ENCODE results near the gene ELMO2. TPM values are rescaled to one million over a fixed set of nuclear protein-coding genes. Genes with fewer than 3 reads are reported as not detected.

The ELMO2 gene
- total RNA-seq = 100 to 1,000 TPM in 1 of 2 donors, 10 to 100 TPM in 1; 47.7 to 117 TPM

GRCh38 chr20:46406200-46406985, at the start of gene ELMO2:
Gene ELMO2, minus strand, starts transcription at chr20:46406615. Its CDS starts 12,133 bp downstream, at chr20:46394482.
- under 1% methylated on average over 60 of the region's 60 CpGs for WGBS
- H3K36me3 ChIP-seq = no peaks in the 10 kb centered on the region
- intact Hi-C loops (cut with DNase I) = no loop called here
- H3K4me1 ChIP-seq (replicated peaks) = peaks cover 21% of the 10 kb centered on the region
- no peaks in the 10 kb centered on the region for H3K9me3 ChIP-seq
- TF ChIP-seq POLR2AphosphoS5 (IDR thresholded peaks at IDR 0.05) (peak; percentile 93), CTCF (IDR thresholded peaks at IDR 0.05) (peak in 3 of 4 experiments; percentile 22 to 65 (median 53)), POLR2A (IDR thresholded peaks at IDR 0.05) (peak; percentile 69)
- H3K27me3 ChIP-seq (replicated peaks; ENCODE audit: insufficient read depth) = no peaks in the 10 kb centered on the region
- H3K27ac ChIP-seq = peak within 1 kb of the TSS; percentile 98
- DNase-seq (ENCODE audit: low spot score) = peak; percentile 99
- H3K4me3 ChIP-seq = peak within 1 kb of the TSS; percentile 87 to 95

GRCh38 chr20:46455729-46456128, 49.3 kb upstream of the ELMO2 start:
- 88% methylated on average over 2 of the region's 2 CpGs for WGBS
- intact Hi-C loops (cut with DNase I) = no loop called here

GRCh38 chr20:46446851-46447250, 40.4 kb upstream of the ELMO2 start:
- no peaks in the 10 kb centered on the region for H3K36me3 ChIP-seq
- TF ChIP-seq CTCF (IDR thresholded peaks at IDR 0.05) (no peak), POLR2A (IDR thresholded peaks at IDR 0.05) (no peak), POLR2AphosphoS5 (IDR thresholded peaks at IDR 0.05) (no peak)
- intact Hi-C loops (cut with DNase I) = no loop called here
- no peak for DNase-seq (ENCODE audit: low spot score)
- no peak overlapping the region for H3K4me3 ChIP-seq
- H3K27ac ChIP-seq = no peak overlapping the region
- no peaks in the 10 kb centered on the region for H3K27me3 ChIP-seq (replicated peaks; ENCODE audit: insufficient read depth)
- H3K4me1 ChIP-seq (replicated peaks) = peaks cover 5% of the 10 kb centered on the region
- no peaks in the 10 kb centered on the region for H3K9me3 ChIP-seq
- 92% methylated on average over 5 of the region's 5 CpGs for WGBS

More at GRCh38 chr20:46455729-46456128, 49.3 kb upstream of the ELMO2 start:
- H3K4me1 ChIP-seq (replicated peaks) = peaks cover 5% of the 10 kb centered on the region
- H3K27me3 ChIP-seq (replicated peaks; ENCODE audit: insufficient read depth) = no peaks in the 10 kb centered on the region
- no peaks in the 10 kb centered on the region for H3K36me3 ChIP-seq
- H3K9me3 ChIP-seq = no peaks in the 10 kb centered on the region
- TF ChIP-seq POLR2A (IDR thresholded peaks at IDR 0.05) = no peak
- no peak for TF ChIP-seq CTCF (IDR thresholded peaks at IDR 0.05)
- TF ChIP-seq POLR2AphosphoS5 (IDR thresholded peaks at IDR 0.05) = no peak
- H3K27ac ChIP-seq = no peak overlapping the region
- no peak overlapping the region for H3K4me3 ChIP-seq
- no peak for DNase-seq (ENCODE audit: low spot score)

- 83% methylated on average over 4 of the region's 4 CpGs for WGBS
- TF ChIP-seq POLR2AphosphoS5 (IDR thresholded peaks at IDR 0.05) (no peak), CTCF (IDR thresholded peaks at IDR 0.05) (no peak), POLR2A (IDR thresholded peaks at IDR 0.05) (no peak)
- intact Hi-C loops (cut with DNase I) = no loop called here
These were observed 33.4 kb upstream of the ELMO2 start for GRCh38 chr20:46439837-46440236.

More at GRCh38 chr20:46439837-46440236, 33.4 kb upstream of the ELMO2 start:
- no peaks in the 10 kb centered on the region for H3K4me1 ChIP-seq (replicated peaks)
- H3K27ac ChIP-seq = no peak overlapping the region
- H3K9me3 ChIP-seq = no peaks in the 10 kb centered on the region
- no peak for DNase-seq (ENCODE audit: low spot score)
- no peaks in the 10 kb centered on the region for H3K36me3 ChIP-seq
- H3K4me3 ChIP-seq = no peak overlapping the region
- no peaks in the 10 kb centered on the region for H3K27me3 ChIP-seq (replicated peaks; ENCODE audit: insufficient read depth)

Measured in prostate gland (tissue), 2 donors.